Fibroblast of skin of abdomen (primary cell): ENCODE results near the gene ZYG11B. TPM values are rescaled to one million over a fixed set of nuclear protein-coding genes. Genes with fewer than 3 reads are reported as not detected.
A peak's percentile ranks its signal among the peaks of the same experiment; 100 is the strongest.
"Not testable (repeated sequence)": the region's sequence is repeated elsewhere in the genome, so short reads cannot be mapped to it uniquely, and the experiment has no call there.

Experiments used
- DNase-seq: peaks from one replicate; pipeline ENCODE4 v3.0.0-alpha.2; 2013
- polyA plus RNA-seq, 2 experiments: library from polyadenylated mRNA; unstranded; fragments of 120-200 nt; gene quantifications; one replicate each; pipeline ENCODE4 v1.2.1, GENCODE V29; 2013; ENCODE audit not compliant: insufficient read length in 2 of 2

Gene ZYG11B
- 16.2 TPM for polyA plus RNA-seq (2013, experiment 1 of 2; ENCODE audit: insufficient read length)
- polyA plus RNA-seq (2013, experiment 2 of 2; ENCODE audit: insufficient read length) = 15.5 TPM

DNA sequence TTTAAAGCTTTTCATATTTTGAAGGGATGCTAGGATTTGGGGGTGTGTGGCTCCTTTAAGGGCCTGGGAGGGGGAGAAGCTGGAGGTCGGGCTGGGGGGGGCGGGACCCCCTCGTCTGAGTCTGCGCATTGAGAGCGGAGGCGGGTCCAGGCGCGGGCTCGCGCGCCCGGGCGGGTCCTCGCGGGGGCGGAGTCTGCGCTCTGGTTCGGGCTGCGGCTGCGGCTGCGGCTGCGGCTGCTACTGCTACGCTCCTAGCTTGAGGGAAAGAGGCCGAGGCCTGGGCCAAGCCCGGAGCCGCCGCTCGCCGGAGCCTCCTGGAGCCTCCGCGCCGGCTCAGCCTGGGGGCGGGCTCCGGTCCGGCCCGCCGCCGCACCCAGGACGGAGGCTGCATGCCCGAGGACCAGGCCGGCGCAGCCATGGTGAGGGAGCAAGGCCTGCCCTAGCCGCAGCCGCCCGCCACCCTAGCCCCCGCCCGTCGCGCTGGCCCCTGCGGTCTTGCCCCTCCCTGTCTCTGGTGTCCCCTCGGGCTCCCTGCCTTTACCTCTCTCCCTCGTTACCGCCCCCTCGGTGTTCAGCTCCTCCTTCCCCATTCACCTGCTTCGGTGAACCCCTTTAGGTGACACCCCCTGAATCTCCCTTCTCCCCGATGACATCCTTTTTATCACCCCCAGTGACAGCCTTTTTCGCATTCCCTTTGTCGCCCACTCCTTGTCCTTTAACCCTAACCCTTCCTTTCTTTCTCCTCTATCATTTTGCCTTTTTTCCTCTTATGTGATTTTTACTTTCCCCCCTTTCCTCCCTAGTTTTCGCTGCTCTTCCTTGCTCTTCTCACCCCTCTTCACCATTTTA, at the start of gene ZYG11B:
Gene ZYG11B (plus strand): TSS at position 189 of the 849 bp plus-strand sequence. CDS start 201 bp downstream, at position 390.
- peak; percentile 87 for DNase-seq

DNA sequence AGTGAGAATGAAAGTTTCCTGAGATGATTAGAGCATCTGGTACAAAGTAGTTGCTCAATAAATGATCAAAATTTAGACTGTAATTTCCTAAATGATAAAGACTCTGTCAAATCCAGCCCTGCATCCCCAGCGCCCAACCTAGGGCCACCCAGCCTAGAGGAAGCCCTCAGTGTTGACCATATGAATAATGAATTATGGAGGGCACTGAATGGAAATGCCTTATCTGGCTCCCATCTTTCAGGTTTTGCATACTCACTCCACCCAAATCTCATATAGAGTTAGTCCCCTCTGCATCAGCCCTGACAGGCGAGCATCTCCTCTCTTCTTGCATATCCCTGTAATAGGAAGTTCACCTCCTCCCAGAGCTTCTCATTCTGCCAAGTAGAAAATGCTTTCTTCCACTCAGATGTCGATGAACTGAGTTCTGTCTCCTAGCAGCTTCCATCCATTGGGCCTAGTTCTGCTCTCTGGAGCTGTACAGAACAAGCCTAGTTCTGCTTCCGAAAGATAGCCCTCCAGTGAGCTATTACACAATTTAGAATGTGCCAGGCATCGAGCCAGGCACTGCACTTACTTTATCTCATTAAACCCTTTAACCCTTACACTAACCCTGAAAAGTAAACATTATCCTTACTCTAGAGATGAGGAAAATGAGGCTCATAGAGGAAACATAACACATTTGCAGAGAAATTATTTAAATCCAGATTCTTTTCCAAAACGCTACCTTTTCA, 49.0 kb upstream of the ZYG11B start:
- no peak for DNase-seq

DNA sequence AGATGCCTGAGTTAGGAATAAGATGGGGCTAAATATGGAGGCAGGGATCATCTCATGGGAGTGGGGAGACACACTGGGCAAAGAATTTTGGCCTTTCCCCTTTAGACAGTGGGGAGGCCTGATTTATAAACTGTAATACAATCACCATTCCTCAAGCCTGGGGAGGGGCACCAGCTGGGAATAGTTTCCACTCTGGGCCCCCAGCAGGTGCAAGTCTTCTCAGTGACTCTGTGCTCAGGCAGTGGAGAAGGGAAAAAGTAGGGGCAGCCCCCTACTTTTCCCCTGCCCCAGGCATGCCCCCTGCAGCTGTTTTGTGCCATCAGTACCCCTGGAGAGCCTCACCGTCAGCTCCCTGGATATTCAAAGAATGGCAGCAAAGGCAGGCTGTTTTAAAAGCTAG, 47.2 kb upstream of the ZYG11B start:
- no peak for DNase-seq

DNA sequence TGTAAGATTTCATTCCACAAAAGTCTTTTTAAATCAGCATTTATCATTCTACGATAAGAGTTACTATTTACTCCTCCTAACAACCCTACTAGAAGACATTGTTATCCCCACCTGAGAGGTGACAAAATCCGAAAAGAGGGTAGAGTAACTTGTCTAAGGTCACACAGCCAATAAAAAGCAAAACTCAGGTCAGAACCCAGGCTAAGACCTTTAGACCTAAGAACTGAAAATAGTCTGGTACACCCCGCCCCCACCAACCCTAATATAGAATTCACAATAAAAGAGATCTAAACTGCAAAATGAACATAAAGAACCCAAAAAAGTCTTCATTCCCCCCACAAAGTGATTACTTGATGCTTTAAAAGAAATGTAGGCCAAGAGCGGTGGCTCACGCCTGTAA, 46.8 kb upstream of the ZYG11B start:
- no peak for DNase-seq

DNA sequence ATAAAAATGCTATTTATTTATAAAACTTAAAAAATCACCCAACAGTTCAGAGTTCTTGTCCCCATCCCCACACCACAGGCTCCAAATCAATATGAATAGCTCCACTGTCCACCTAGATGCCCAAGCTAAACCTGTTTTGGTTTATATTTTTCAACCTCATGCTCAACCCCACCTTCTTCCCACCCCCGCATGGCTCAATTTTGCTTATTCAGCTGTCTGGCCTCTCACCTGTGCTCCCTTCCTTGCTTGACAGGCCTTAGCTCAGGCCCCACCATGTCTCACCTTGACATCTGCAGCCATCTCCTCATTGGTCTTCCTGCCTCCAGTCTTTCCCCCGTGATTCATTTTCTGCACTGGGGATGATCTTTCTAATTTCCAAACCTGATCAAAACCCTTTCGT, 45.9 kb upstream of the ZYG11B start:
- no peak for DNase-seq

DNA sequence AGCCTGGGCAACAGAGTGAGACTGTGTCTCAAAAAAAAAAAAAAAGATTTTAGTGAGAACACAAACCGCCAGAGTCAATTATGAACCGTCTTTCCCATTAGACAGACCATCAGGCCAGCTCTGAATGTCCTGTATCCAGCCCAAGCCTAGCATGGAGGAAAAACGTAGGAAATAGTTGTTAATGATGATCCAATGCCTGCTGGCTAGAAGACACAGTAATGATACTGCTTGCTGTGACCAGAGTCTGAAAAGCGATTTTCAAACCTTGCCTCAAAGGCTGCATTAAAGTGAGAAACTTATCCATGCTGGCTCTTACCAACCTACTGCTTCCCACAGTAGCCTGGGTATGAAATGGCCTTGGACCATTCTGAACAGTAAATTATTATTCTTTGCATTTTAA, 45.1 kb upstream of the ZYG11B start:
- DNase-seq = no peak

DNA sequence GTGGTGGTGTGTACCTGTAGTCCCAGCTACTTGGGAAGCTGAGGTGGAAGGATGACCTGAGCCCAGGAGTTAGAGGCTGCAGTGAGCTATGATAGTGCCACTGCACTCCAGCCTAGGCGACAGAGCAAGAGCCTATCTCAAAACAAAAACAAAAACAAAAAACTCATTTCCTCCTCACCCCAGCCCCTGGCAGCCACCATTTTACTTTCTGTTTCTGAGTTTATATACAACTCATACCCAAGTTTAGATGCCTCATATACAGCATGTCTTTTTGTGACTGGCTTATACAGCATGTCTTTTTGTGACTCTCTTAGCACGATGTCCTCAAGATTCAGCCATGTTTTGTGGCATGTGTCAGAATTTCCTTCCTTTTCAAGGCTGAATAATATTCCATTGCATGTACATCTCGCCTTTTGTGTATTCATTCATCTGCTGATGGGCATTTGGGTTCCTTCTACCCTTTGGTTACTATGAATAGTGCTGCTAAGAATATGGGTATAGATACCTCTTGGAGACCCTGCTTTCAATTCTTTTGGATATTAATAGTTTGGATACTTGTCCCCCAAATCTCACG, 42.8 kb upstream of the ZYG11B start:
- no peak for DNase-seq

DNA sequence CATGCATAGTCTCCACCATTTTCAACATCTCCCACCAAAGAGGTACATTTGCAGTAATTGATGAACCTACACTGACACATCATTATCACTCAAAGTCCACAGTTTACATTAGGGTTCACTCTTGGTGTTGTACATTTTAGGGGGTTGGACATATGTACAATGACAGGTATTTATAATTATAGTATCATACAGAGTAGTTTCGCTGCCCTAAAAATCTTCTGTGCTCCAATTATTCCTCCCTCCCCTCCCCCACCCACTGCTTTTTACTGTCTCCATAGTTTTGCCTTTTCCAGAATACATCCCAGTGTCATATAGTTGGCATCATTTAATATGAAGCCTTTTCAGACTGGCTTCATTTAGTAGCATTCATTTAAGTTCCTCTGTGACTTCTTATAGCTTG, 41.7 kb upstream of the ZYG11B start:
- no peak for DNase-seq

DNA sequence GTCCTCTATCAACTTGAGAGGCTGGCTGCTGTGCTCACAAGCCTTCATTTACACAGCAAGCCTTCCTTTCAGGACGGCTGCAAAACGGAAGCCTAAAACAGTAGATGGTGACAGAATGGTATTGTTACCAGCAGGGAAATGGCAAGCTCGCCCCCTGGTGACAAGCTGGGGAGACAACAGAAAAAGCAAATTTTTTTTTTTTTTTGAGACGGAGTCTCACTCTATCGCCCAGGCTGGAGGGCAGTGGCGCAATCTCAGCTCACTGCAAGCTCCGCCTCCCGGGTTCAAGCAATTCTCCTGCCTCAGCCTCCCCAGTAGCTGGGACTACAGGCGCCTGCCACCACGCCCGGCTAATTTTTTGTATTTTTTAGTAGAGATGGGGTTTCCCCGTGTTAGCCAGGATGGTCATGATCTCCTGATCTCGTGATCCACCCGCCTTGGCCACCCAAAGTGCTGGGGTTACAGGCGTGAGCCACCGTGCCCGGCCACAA, 39.9 kb upstream of the ZYG11B start:
- peak; percentile 63 for DNase-seq

DNA sequence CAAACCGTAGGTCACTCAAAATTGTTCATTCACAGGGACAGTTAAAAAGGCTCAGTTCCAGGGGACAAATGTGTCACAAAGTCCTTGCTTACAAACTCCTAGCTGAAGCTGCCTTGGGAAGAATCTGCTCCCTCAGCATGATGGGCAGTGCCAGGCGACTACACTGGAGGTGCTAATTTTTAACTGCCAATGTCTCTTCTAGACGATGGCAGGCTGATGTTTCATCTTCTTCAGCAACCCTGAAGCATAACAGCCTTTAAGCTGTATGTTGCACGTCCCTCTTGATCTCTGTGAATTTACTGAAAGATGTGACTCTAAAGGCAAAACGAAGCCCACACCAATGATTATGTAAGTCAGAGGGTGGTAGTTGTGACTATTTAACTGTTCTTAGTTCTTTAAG, 39.4 kb upstream of the ZYG11B start:
- no peak for DNase-seq

DNA sequence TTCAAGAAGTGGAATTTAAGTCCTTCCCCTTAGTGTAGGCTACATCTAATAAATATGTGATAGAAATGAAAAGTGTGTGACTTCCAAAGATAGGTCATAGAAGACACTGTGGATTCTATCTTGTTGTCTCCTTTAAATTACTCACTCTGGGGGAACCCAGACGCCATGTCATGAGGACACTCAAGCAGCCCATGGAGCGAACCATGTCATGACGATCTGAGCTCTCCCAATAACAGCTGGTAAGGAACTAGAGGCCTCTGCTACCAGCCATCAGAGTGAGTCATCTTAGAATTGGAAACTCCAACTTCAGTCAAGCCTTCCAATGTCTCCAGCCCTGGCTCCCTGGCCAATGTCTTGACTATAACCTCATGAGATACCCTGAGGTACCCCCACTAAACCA, 34.4 kb upstream of the ZYG11B start:
- DNase-seq = no peak

DNA sequence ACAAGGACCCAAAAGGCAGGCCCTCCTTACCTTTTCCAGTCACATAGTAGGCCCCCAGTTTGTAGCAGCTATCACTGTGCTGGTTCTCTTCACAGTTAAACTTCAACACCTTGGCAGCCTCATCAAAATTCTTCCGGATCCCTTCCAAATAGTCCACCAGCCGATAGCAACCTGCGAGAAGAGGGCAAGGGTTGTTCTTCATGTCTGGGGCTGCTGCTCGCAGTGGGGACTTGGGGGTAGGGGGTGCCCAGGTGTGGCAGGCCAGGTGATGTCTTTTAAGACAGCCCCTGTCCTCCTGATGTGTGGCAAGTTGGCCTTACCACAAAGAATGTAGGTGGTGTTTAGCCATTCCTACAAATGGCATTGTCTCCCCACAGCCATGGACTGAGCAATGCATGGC, 33.6 kb upstream of the ZYG11B start:
- no peak for DNase-seq

DNA sequence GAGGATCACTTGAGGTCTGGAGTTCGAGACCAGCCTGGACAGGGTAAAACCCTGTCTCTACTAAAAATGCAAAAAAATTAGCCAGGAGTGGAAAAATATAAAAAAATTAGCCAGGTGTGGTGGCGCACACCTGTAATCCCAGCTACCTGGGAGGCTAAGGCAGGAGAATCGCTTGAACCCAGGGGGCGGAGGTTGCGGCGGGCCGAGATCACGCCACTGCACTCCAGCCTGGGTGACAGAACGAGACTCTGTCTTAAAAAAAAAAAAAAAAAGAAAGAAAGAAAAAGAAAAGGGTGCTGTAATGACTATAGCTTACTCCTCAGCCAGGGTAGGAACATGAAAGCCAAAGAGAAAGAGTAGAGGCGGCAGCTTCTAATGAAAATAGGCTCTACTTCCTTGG, 32.9 kb upstream of the ZYG11B start:
- not testable (repeated sequence) for DNase-seq

DNA sequence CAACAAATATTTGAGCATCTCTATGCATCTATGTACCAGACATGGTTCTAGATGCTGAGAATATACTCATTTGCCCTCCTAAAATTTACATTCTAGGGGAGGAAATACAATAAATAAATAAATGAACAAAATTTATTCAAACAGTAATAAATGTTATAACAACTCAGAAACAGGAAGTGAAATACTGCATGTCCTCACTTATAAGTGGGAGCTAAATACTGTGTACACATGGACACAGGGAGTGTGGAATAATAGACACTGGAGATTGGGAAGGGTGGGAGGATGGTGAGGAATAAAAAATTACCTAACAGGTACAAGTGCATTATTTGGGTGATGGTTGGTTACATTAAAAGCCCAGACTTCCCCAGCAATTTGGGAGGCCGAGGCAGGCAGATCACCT, 32.4 kb upstream of the ZYG11B start:
- no peak for DNase-seq

DNA sequence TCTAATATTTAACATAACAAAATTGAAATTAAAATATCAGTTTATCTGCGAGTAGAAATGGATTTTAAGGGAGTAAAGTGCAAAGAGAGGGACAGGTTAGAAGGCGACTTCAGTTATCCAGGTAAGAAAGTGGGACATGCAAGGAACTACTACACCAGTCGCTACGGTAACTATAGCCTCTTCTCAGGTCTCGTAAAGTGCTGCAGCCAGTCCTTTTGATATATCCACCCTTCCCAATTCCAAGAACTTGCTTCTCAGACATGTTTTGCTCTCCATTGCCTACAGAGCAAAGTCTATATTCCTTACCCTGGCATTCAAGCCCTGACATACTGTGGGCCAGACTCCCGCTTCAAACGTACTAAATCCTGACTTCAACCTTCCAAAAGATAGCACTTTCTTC, 30.6 kb upstream of the ZYG11B start:
- no peak for DNase-seq

DNA sequence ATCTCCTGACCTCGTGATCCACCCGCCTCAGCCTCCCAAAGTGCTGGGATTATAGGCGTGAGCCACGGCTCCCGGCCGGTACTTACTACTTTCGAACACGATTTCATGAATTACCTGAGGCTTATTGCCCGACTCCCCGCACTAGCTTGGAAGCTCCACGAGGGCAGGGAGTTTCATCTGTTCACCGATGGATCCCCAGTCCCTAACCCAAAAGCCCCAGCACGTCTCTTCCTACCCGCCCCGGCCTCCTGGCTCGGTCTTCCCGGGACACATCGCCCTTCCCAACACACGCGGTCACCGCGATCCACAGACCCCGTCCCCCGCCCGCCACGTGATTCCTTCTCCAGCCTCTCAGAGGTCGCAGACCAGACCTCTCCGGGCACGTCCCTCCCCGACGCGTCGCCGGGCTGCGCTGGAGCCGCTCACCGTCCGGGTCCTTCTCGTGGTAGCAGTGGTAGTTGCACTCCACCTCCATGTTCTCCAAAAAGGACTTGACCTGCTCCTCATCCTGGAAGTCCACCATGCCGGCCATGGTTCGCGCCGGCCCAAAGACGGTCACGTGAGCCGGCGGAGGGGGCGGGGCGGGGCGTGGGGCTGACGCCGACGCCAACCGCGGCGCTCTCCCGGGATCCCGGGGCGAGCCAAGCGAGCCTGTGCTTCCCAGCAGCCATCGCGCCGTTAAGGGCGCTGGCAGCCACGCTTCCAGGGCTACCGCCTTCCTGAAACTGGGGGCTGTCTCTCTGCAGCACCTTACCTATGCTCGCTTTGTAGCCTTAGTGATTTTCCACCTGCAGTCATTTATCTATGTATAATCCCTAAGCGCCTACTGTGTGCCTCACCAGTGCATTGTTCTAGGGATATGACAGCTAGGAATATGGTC, 28.2 kb upstream of the ZYG11B start, which contains the start of gene COA7:
Gene COA7 (minus strand): TSS at position 553 of the 880 bp plus-strand sequence. CDS start 21 bp downstream, at position 532.
- DNase-seq = peak; percentile 84

DNA sequence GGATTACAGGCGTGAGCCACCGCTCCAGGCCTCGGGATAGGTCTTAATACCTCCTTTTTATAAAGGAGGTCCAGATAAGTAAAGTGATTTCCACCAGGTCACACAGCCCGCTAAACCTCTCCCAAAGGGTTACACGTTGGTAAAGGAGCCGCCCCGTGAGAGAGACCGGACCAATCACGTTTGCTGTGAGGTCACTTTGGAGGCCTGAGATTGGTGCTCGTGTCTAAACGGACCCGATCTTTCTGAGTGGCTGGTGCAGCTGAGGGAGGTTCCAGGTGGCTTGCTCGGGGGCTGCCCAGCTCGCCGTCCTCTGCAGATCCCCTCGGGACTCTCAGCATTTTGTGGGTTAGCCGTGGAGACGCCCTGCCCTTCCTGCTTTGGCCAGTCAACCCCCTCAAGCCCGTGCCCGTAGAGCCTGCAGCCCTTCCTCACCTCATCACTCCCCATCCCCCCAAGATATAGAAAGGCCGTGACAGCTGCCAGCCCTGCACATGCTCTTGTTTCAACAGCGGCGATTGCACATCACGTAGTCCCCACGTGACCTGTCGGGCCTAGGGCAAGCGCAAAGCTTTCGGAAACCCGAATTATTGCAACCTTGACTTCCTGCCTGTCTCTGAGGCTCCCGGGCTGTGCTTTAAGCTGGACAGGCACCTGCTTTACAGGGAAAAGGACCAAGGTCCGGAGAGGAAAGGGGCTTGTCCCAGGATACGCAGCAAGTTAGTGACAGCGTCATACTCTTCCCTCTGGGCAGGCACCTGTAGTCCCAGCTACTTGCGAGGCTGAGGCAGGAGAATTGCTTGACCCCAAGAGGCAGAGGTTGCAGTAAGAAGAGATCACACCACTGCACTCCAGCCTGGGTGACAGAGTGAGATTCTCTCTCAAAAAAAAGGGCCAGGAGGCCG, 23.1 kb upstream of the ZYG11B start:
- peak; percentile 81 for DNase-seq

DNA sequence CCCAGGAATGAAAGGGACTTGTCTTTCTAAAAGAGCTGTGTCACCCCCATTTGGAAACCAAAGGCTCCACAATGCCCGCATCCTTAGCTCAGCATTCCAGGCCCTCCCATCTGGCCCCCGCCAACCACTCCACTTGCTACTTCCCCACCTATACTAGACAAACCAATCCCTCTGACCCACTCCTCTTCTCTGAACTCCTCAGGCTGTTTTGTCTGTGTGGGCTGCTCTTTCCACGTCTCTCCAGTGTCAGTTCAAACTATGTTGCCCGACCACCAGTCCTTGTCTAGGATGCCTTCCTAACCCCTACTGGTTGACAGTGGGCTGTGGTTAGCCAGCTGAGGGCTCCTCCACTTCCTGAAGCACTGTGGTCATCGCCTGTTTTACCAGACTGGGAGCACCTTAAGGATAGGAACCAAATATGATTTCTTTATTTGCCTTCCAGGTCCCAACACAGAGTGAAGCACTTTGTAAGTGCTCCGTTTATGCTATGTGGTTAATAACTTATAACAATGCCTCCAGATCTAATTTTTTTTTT, 20.1 kb upstream of the ZYG11B start:
- DNase-seq = no peak

DNA sequence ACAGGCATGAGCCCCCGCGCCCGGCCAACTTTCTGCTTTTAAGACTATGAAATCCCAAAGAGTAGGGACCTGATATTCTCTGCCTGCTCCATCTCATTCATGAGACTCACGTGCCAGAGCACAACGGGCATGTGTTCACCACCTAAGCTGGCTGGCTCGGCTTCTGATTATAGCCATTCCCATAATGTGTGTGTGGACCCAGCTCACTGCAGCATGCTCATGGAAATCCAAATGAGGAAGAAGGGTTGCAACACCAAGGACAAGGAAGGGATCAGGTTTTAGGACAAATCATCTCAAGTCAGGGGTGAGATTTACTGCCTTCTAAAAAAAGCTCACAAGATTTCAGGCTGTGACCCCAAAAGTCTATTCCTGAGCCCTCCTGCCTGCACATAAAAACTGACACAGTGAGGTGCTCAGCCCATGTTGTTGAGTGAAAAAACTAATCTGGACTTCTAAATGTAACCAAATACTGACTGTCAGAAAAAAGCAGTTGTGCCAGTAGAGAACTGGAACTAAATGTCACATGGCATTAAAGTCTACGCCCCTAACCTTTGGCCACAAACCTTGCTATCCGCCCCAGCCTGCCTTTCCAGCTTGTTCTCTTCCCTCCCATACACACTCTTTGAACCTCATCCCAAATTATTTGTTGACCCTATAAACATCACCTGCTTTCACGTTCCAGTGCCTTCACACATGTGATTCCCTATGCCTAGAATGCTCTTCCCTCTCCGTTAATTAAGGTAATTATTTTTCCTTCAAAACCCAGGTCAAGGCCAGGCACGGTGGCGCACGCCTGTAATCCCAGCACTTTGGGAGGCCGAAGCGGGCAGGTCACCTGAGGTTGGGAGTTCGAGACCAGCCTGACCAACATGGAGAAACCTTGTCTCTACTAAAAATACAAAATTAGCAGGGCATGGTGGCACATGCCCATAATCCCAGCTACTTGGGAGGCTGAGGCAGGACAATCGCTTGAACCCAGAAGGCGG, 19.0 kb upstream of the ZYG11B start:
- no peak for DNase-seq
